Measurements from ENCODE around the gene ETV5. TPM values are rescaled to one million over a fixed set of nuclear protein-coding genes. Genes with fewer than 3 reads are reported as not detected.

Gene ETV5
- total and polyA plus RNA-seq, 2 donors from 2014 or later: 5.1 to 34.6 TPM

DNA sequence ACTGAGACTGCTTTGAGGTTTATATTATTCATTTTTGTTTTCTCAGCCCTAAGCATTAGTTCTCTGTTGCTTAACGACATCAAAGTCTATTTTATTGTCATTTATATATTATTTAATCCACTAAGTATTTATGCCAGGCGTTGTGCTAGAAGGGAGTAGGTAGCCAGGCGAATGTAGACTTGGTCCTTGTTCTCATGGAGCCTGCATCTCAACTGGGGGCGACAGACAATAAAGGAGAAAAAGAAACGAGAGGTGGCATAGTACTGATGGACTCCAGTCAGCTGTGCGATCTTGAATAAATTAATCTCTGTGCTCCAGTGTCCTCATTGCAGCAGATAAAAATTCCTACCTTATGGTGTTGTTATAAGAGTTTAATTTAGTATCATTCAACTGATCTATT, 49.7 kb downstream of the ETV5 start:
- intact Hi-C loops (cut with DNase I): no loop called here
- no peak overlapping the region for H3K27ac ChIP-seq (ENCODE audit: low read depth in 2 of 2, low read length in 2 of 2)
- TF ChIP-seq, protein P1, sequence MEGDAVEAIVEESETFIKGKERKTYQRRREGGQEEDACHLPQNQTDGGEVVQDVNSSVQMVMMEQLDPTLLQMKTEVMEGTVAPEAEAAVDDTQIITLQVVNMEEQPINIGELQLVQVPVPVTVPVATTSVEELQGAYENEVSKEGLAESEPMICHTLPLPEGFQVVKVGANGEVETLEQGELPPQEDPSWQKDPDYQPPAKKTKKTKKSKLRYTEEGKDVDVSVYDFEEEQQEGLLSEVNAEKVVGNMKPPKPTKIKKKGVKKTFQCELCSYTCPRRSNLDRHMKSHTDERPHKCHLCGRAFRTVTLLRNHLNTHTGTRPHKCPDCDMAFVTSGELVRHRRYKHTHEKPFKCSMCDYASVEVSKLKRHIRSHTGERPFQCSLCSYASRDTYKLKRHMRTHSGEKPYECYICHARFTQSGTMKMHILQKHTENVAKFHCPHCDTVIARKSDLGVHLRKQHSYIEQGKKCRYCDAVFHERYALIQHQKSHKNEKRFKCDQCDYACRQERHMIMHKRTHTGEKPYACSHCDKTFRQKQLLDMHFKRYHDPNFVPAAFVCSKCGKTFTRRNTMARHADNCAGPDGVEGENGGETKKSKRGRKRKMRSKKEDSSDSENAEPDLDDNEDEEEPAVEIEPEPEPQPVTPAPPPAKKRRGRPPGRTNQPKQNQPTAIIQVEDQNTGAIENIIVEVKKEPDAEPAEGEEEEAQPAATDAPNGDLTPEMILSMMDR (IDR thresholded peaks at IDR 0.05; ENCODE audit: borderline replicate concordance, extremely low read depth, insufficient read depth): no peak
- H3K4me3 ChIP-seq (ENCODE audit: low read length in 3 of 3): no peak overlapping the region
- DNase-seq: no peak
- FAIRE-seq: no peak
- H3K36me3 ChIP-seq (ENCODE audit: control insufficient read depth in 2 of 3, insufficient read depth in 3 of 3, low read length in 3 of 3): peaks cover 2 to 10% (median 9%) of the 10 kb centered on the region in 3 donors
- H3K27me3 ChIP-seq (ENCODE audit: control insufficient read depth, insufficient read depth, low read length): no peaks in the 10 kb centered on the region
- H3K9me3 ChIP-seq (ENCODE audit: control insufficient read depth in 2 of 3, insufficient read depth in 1 of 3, low read length in 3 of 3): no peaks in the 10 kb centered on the region
- no peaks in the 10 kb centered on the region for H3K4me1 ChIP-seq (ENCODE audit: control insufficient read depth in 2 of 3, insufficient read depth in 2 of 3, low read depth in 1 of 3, low read length in 3 of 3)
- no peak overlapping the region for H3K9ac ChIP-seq (ENCODE audit: low read length in 3 of 3)

DNA sequence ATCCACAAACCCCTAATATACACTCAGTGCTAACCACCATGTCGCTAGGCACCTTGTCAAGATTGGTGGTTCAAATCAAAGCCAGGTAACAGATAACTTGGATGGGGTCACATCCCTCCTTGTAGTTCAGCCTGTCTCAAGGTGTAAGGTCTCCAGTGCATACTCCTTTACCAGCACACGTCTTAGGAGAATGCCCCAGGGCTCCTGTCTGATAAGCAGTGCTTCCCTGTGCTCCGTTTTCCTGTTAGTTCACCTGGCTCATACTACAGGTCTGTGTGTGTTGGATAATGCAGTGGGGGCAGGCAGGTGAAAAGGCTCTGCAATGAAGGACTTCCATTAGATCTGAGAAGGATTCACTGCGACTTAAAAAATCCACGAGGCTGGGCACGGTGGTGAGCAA, 50.7 kb downstream of the ETV5 start:
- FAIRE-seq: no peak

DNA sequence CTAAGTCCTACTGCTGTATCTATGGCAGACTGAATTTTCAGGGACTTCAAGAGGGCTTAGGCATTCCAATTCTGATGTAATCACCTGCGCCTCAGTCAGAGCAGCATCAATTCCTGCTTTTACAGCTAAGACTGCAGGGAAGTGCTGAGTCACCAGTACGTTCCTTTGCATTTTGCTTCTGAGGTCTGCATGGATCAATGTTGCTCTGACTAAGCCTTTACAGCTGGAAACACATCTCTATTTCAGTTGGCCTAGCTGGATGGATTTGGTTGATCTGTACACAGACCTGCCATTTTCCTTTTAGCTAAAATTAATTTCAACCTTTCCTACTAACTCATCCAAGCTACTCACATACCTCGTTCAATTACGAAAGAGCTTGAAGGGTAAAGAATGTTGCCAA, 51.3 kb downstream of the ETV5 start:
- TF ChIP-seq, protein P1 (IDR thresholded peaks at IDR 0.05; ENCODE audit: borderline replicate concordance, extremely low read depth, insufficient read depth): no peak
- no peak overlapping the region for H3K4me3 ChIP-seq (ENCODE audit: low read length in 3 of 3)
- no peak overlapping the region for H3K27ac ChIP-seq (ENCODE audit: low read depth in 2 of 2, low read length in 2 of 2)
- DNase-seq (no peak), FAIRE-seq (no peak)
- H3K4me1 ChIP-seq (ENCODE audit: control insufficient read depth in 2 of 3, insufficient read depth in 2 of 3, low read depth in 1 of 3, low read length in 3 of 3): no peaks in the 10 kb centered on the region
- H3K9ac ChIP-seq (ENCODE audit: low read length in 3 of 3): no peak overlapping the region
- intact Hi-C loops (cut with DNase I): no loop called here
- no peaks in the 10 kb centered on the region for H3K27me3 ChIP-seq (ENCODE audit: control insufficient read depth, insufficient read depth, low read length)
- peaks cover 2 to 10% (median 9%) of the 10 kb centered on the region in 3 donors for H3K36me3 ChIP-seq (ENCODE audit: control insufficient read depth in 2 of 3, insufficient read depth in 3 of 3, low read length in 3 of 3)
- no peaks in the 10 kb centered on the region for H3K9me3 ChIP-seq (ENCODE audit: control insufficient read depth in 2 of 3, insufficient read depth in 1 of 3, low read length in 3 of 3)

More for the DNA sequence above, 50.7 kb downstream of the ETV5 start:
- Histone ChIP-seq H3K36me3 (ENCODE audit: control insufficient read depth in 2 of 3, insufficient read depth in 3 of 3, low read length in 3 of 3) (peaks cover 2 to 10% (median 9%) of the 10 kb centered on the region in 3 donors), H3K4me3 (ENCODE audit: low read length in 3 of 3) (no peak overlapping the region), H3K27ac (ENCODE audit: low read depth in 2 of 2, low read length in 2 of 2) (no peak overlapping the region), H3K4me1 (ENCODE audit: control insufficient read depth in 2 of 3, insufficient read depth in 2 of 3, low read depth in 1 of 3, low read length in 3 of 3) (no peaks in the 10 kb centered on the region), H3K9ac (ENCODE audit: low read length in 3 of 3) (no peak overlapping the region), H3K27me3 (ENCODE audit: control insufficient read depth, insufficient read depth, low read length) (no peaks in the 10 kb centered on the region), H3K9me3 (ENCODE audit: control insufficient read depth in 2 of 3, insufficient read depth in 1 of 3, low read length in 3 of 3) (no peaks in the 10 kb centered on the region)
- TF ChIP-seq, protein P1 (IDR thresholded peaks at IDR 0.05; ENCODE audit: borderline replicate concordance, extremely low read depth, insufficient read depth): no peak
- no peak for DNase-seq
- intact Hi-C loops (cut with DNase I): no loop called here

DNA sequence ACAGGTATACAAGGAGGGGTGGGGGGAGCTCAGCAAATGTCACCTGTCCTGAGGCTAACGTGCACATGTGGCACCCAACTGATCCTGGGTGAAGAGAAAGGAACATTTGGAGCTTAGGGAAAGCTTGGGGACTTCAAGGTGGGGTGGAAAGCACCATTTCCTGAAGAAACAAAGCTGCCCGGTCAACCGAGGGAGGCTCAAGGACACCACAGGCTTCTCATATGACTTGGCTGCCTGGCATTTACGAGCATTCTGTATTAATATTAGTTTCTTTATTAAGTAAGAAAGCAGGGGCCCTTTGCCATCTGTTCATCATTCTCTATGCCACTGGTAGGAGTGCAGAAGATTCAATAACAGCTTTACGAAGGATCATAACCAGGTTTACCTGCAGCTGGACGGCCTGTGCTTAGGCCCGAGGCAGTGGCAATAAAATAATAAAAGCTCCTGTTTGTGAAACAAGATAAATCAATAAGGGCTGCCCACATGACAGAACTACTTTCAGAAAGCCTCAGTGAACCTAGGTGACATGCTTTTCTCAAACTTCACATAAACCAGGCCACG, 54.0 kb downstream of the ETV5 start:
- TF ChIP-seq, protein P1 (IDR thresholded peaks at IDR 0.05; ENCODE audit: borderline replicate concordance, extremely low read depth, insufficient read depth): no peak
- FAIRE-seq: no peak
- Histone ChIP-seq H3K9ac (ENCODE audit: low read length in 3 of 3) (no peak overlapping the region), H3K27me3 (ENCODE audit: control insufficient read depth, insufficient read depth, low read length) (no peaks in the 10 kb centered on the region), H3K27ac (ENCODE audit: low read depth in 2 of 2, low read length in 2 of 2) (no peak overlapping the region), H3K4me3 (ENCODE audit: low read length in 3 of 3) (no peak overlapping the region), H3K36me3 (ENCODE audit: control insufficient read depth in 2 of 3, insufficient read depth in 3 of 3, low read length in 3 of 3) (peaks cover 2 to 19% (median 15%) of the 10 kb centered on the region in 3 donors), H3K9me3 (ENCODE audit: control insufficient read depth in 2 of 3, insufficient read depth in 1 of 3, low read length in 3 of 3) (no peaks in the 10 kb centered on the region), H3K4me1 (ENCODE audit: control insufficient read depth in 2 of 3, insufficient read depth in 2 of 3, low read depth in 1 of 3, low read length in 3 of 3) (no peaks in the 10 kb centered on the region)
- peak in 1 of 5 donors; percentile 28 for DNase-seq
- intact Hi-C loops (cut with DNase I): no loop called here

Data from kidney (tissue), 14 donors.